ENCODE results near the gene APLN. TPM values are rescaled to one million over a fixed set of nuclear protein-coding genes. Genes with fewer than 3 reads are reported as not detected.
A peak's percentile ranks its signal among the peaks of the same experiment; 100 is the strongest.

The APLN gene
- total RNA-seq, 1 donor from 2014 or later = 2.1 TPM

GRCh38 chrX:129694805-129695204, 40.0 kb upstream of the APLN start:
- H3K79me2 ChIP-seq (ENCODE audit: insufficient read depth, low read length) = no peaks in the 10 kb centered on the region
- no peak for FAIRE-seq

GRCh38 chrX:129693354-129693753, 38.6 kb upstream of the APLN start:
- Histone ChIP-seq H3K27me3 (ENCODE audit: insufficient read depth, low read length) (no peaks in the 10 kb centered on the region), H3K4me3 (ENCODE audit: insufficient read depth, low read depth, low read length) (no peak overlapping the region), H3K4me1 (ENCODE audit: insufficient read depth, low read length) (no peaks in the 10 kb centered on the region), H3K9me3 (ENCODE audit: insufficient read depth, low read depth, low read length) (no peaks in the 10 kb centered on the region), H2AFZ (ENCODE audit: low read depth, low read length) (no peak overlapping the region), H3K27ac (ENCODE audit: low read depth, low read length) (no peak overlapping the region), H3K4me2 (ENCODE audit: low read length) (no peak overlapping the region), H4K20me1 (ENCODE audit: insufficient read depth, low read length) (no peaks in the 10 kb centered on the region), H3K9ac (ENCODE audit: low read length) (no peak overlapping the region), H3K36me3 (ENCODE audit: insufficient read depth, low read length) (no peaks in the 10 kb centered on the region), H3K79me2 (ENCODE audit: insufficient read depth, low read length) (no peaks in the 10 kb centered on the region)
- Mint-ChIP-seq H3K9me3 (ENCODE audit: unreplicated experiment) (no peaks in the 10 kb centered on the region), H3K36me3 (ENCODE audit: low read depth, unreplicated experiment) (no peaks in the 10 kb centered on the region), H3K27ac (ENCODE audit: unreplicated experiment) (no peak overlapping the region), H3K4me3 (ENCODE audit: unreplicated experiment) (no peak overlapping the region), H3K27me3 (ENCODE audit: low read depth, unreplicated experiment) (peaks cover 9% of the 10 kb centered on the region), H3K4me1 (ENCODE audit: low read depth, unreplicated experiment) (no peaks in the 10 kb centered on the region)
- no peak for DNase-seq (ENCODE audit: low read depth)
- TF ChIP-seq CTCF (IDR thresholded peaks at IDR 0.05; ENCODE audit: insufficient read depth, low read depth, low read length) (no peak), EZH2 (IDR thresholded peaks at IDR 0.05; ENCODE audit: insufficient read depth, low read length) (no peak)
- no peak for FAIRE-seq

More at GRCh38 chrX:129694805-129695204, 40.0 kb upstream of the APLN start:
- no peaks in the 10 kb centered on the region for H3K36me3 Mint-ChIP-seq (ENCODE audit: low read depth, unreplicated experiment)
- Histone ChIP-seq H2AFZ (ENCODE audit: low read depth, low read length) (no peak overlapping the region), H3K4me2 (ENCODE audit: low read length) (no peak overlapping the region), H3K4me1 (ENCODE audit: insufficient read depth, low read length) (no peaks in the 10 kb centered on the region), H3K27me3 (ENCODE audit: insufficient read depth, low read length) (no peaks in the 10 kb centered on the region), H3K36me3 (ENCODE audit: insufficient read depth, low read length) (no peaks in the 10 kb centered on the region), H3K9ac (ENCODE audit: low read length) (no peak overlapping the region), H3K9me3 (ENCODE audit: insufficient read depth, low read depth, low read length) (no peaks in the 10 kb centered on the region), H3K27ac (ENCODE audit: low read depth, low read length) (no peak overlapping the region), H4K20me1 (ENCODE audit: insufficient read depth, low read length) (no peaks in the 10 kb centered on the region), H3K4me3 (ENCODE audit: insufficient read depth, low read depth, low read length) (no peak overlapping the region)
- no peaks in the 10 kb centered on the region for H3K9me3 Mint-ChIP-seq (ENCODE audit: unreplicated experiment)
- no peaks in the 10 kb centered on the region for H3K4me1 Mint-ChIP-seq (ENCODE audit: low read depth, unreplicated experiment)
- DNase-seq (ENCODE audit: low read depth) = no peak
- H3K27me3 Mint-ChIP-seq (ENCODE audit: low read depth, unreplicated experiment) = peaks cover 6% of the 10 kb centered on the region
- TF ChIP-seq EZH2 (IDR thresholded peaks at IDR 0.05; ENCODE audit: insufficient read depth, low read length) (no peak), CTCF (IDR thresholded peaks at IDR 0.05; ENCODE audit: insufficient read depth, low read depth, low read length) (no peak)
- no peak overlapping the region for H3K27ac Mint-ChIP-seq (ENCODE audit: unreplicated experiment)
- no peak overlapping the region for H3K4me3 Mint-ChIP-seq (ENCODE audit: unreplicated experiment)

GRCh38 chrX:129690435-129690834, 35.7 kb upstream of the APLN start:
- TF ChIP-seq EZH2 (IDR thresholded peaks at IDR 0.05; ENCODE audit: insufficient read depth, low read length) (no peak), CTCF (IDR thresholded peaks at IDR 0.05; ENCODE audit: insufficient read depth, low read depth, low read length) (no peak)
- Histone ChIP-seq H2AFZ (ENCODE audit: low read depth, low read length) (no peak overlapping the region), H3K4me2 (ENCODE audit: low read length) (no peak overlapping the region), H3K36me3 (ENCODE audit: insufficient read depth, low read length) (no peaks in the 10 kb centered on the region), H3K27ac (ENCODE audit: low read depth, low read length) (no peak overlapping the region), H3K27me3 (ENCODE audit: insufficient read depth, low read length) (no peaks in the 10 kb centered on the region), H3K4me1 (ENCODE audit: insufficient read depth, low read length) (no peaks in the 10 kb centered on the region), H3K9ac (ENCODE audit: low read length) (no peak overlapping the region), H3K79me2 (ENCODE audit: insufficient read depth, low read length) (no peaks in the 10 kb centered on the region), H3K4me3 (ENCODE audit: insufficient read depth, low read depth, low read length) (no peak overlapping the region), H4K20me1 (ENCODE audit: insufficient read depth, low read length) (no peaks in the 10 kb centered on the region), H3K9me3 (ENCODE audit: insufficient read depth, low read depth, low read length) (no peaks in the 10 kb centered on the region)
- FAIRE-seq (no peak), DNase-seq (ENCODE audit: low read depth) (peak; percentile 18)
- Mint-ChIP-seq H3K4me3 (ENCODE audit: unreplicated experiment) (no peak overlapping the region), H3K9me3 (ENCODE audit: unreplicated experiment) (no peaks in the 10 kb centered on the region), H3K27me3 (ENCODE audit: low read depth, unreplicated experiment) (peaks cover 9% of the 10 kb centered on the region), H3K4me1 (ENCODE audit: low read depth, unreplicated experiment) (no peaks in the 10 kb centered on the region), H3K27ac (ENCODE audit: unreplicated experiment) (no peak overlapping the region), H3K36me3 (ENCODE audit: low read depth, unreplicated experiment) (no peaks in the 10 kb centered on the region)
